Keratinocyte (primary cell): ENCODE results near the gene MOB3B.

Source experiments
- EZH2 ChIP-seq: IDR thresholded peaks from one replicate; pipeline ENCODE4 v1.6.1; 2012; ENCODE audit warnings: inconsistent platforms, mild to moderate bottlenecking, low read length, moderate library complexity
- TF ChIP-seq, protein P1 (sequence below), 3 experiments: IDR thresholded peaks in 1 of 3; conservative IDR thresholded peaks in 1 of 3; optimal IDR thresholded peaks in 1 of 3; 2 replicates in 2 of 3; 3 replicates in 1 of 3; pipeline versions ENCODE3 to v1.5.1; 2011; ENCODE audit warnings: low read length in 3 of 3, mild to moderate bottlenecking in 3 of 3, moderate library complexity in 2 of 3, control low read depth in 1 of 3, inconsistent platforms in 1 of 3; ENCODE audit not compliant: insufficient read depth in 2 of 3; ENCODE audit errors: extremely low read depth in 1 of 3

DNA sequence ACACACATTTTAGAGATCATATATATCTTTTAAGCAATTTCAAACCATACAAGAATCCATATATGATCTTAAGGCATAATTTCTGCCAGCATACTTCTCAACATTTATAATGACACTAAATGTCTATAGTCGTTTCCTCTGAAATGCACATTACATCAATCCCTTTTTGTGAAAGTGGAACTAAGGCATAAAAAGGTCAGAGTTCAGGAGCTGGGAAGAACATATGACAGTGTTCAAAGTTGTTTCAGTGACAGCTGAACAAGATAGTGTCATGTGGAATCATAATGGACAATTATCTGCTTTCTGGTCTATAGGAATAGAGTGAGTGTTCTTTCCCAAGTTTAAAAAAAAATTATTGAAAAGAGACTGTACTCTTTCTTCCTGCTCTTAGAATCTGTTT is 2.4 kb upstream of the MOB3B start:
- TF ChIP-seq, protein P1, sequence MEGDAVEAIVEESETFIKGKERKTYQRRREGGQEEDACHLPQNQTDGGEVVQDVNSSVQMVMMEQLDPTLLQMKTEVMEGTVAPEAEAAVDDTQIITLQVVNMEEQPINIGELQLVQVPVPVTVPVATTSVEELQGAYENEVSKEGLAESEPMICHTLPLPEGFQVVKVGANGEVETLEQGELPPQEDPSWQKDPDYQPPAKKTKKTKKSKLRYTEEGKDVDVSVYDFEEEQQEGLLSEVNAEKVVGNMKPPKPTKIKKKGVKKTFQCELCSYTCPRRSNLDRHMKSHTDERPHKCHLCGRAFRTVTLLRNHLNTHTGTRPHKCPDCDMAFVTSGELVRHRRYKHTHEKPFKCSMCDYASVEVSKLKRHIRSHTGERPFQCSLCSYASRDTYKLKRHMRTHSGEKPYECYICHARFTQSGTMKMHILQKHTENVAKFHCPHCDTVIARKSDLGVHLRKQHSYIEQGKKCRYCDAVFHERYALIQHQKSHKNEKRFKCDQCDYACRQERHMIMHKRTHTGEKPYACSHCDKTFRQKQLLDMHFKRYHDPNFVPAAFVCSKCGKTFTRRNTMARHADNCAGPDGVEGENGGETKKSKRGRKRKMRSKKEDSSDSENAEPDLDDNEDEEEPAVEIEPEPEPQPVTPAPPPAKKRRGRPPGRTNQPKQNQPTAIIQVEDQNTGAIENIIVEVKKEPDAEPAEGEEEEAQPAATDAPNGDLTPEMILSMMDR (optimal IDR thresholded peaks at IDR 0.05 in 1 of 3, IDR thresholded peaks at IDR 0.05 in 1 of 3, conservative IDR thresholded peaks at IDR 0.05 in 1 of 3; ENCODE audit: extremely low read depth in 1 of 3, insufficient read depth in 2 of 3, low read length in 3 of 3) = no peak
- TF ChIP-seq EZH2 = no peak
